Stimulated activated naive B cell treated with anti-CD40 and anti-IgM and Interleukin-4, amounts not matched to agents 10 μg/mL and 1 μg/mL and 100 μg/mL, for 72 hours (primary cell): ENCODE data around the gene CTU1.

Experiments used
- ATAC-seq, 2 donors: fragments of 150-1000 bp; cut with Tn5 transposase; replicated peaks; 2 replicates each; pipeline ENCODE4 v1.10.0; 2021; ENCODE audit warnings: moderate library complexity in 1 of 2
- DNase-seq: peaks from one replicate; pipeline ENCODE4 v3.0.0; 2021
- H3K27ac Mint-ChIP-seq: one replicate; pipeline ENCODE4 v1.8.0; 2022; ENCODE audit warnings: mild to moderate bottlenecking, mixed read lengths
- H3K27me3 Mint-ChIP-seq, 2 donors: one replicate each; pipeline ENCODE4 v1.8.0; 2022; ENCODE audit warnings: mixed read lengths in 2 of 2
- H3K36me3 Mint-ChIP-seq, 2 donors: one replicate each; pipeline ENCODE4 v1.8.0; 2022; ENCODE audit warnings: mixed read lengths in 2 of 2, mild to moderate bottlenecking in 1 of 2
- H3K4me1 Mint-ChIP-seq, 2 donors: one replicate each; pipeline ENCODE4 v1.8.0; 2022; ENCODE audit warnings: mixed read lengths in 2 of 2, mild to moderate bottlenecking in 1 of 2
- H3K4me3 Mint-ChIP-seq, 2 donors: one replicate each; pipeline ENCODE4 v1.8.0; 2022; ENCODE audit warnings: mild to moderate bottlenecking in 2 of 2, mixed read lengths in 2 of 2, moderate library complexity in 1 of 2
- H3K9me3 Mint-ChIP-seq, 2 donors: one replicate each; pipeline ENCODE4 v1.8.0; 2022; ENCODE audit warnings: mixed read lengths in 2 of 2, mild to moderate bottlenecking in 1 of 2

Gene CTU1

GRCh38 chr19:51091895-51092873 lies 16.0 kb downstream of the CTU1 start:
- Mint-ChIP-seq H3K27ac (no peak overlapping the region), H3K9me3 (no peaks in the 10 kb centered on the region), H3K27me3 (no peaks in the 10 kb centered on the region), H3K4me1 (peaks cover 0 to 3% of the 10 kb centered on the region in 2 donors), H3K36me3 (peaks cover 25 to 28% of the 10 kb centered on the region in 2 donors), H3K4me3 (no peak overlapping the region)
- ATAC-seq: no peak
- no peak for DNase-seq

GRCh38 chr19:51091126-51091525 lies 17.1 kb downstream of the CTU1 start:
- ATAC-seq: no peak
- H3K4me3 Mint-ChIP-seq: no peak overlapping the region
- H3K4me1 Mint-ChIP-seq: no peaks in the 10 kb centered on the region

GRCh38 chr19:51090471-51090870 lies 17.7 kb downstream of the CTU1 start:
- Mint-ChIP-seq H3K27me3 (no peaks in the 10 kb centered on the region), H3K9me3 (no peaks in the 10 kb centered on the region), H3K4me3 (no peak overlapping the region), H3K36me3 (peaks cover 23% of the 10 kb centered on the region in 2 donors), H3K27ac (no peak overlapping the region), H3K4me1 (no peaks in the 10 kb centered on the region)
- ATAC-seq (no peak), DNase-seq (no peak)

More at GRCh38 chr19:51091126-51091525, 17.1 kb downstream of the CTU1 start:
- Mint-ChIP-seq H3K9me3 (no peaks in the 10 kb centered on the region), H3K27ac (no peak overlapping the region), H3K27me3 (no peaks in the 10 kb centered on the region), H3K36me3 (peaks cover 23 to 25% of the 10 kb centered on the region in 2 donors)
- no peak for DNase-seq

GRCh38 chr19:51089786-51090185 lies 18.4 kb downstream of the CTU1 start:
- H3K36me3 Mint-ChIP-seq: peaks cover 19 to 23% of the 10 kb centered on the region in 2 donors
- DNase-seq: no peak
- H3K4me3 Mint-ChIP-seq: no peak overlapping the region
- no peak for ATAC-seq
- H3K9me3 Mint-ChIP-seq: no peaks in the 10 kb centered on the region
- no peaks in the 10 kb centered on the region for H3K27me3 Mint-ChIP-seq
- no peak overlapping the region for H3K27ac Mint-ChIP-seq
- H3K4me1 Mint-ChIP-seq: no peaks in the 10 kb centered on the region

GRCh38 chr19:51086153-51086850 lies 21.9 kb downstream of the CTU1 start:
- Mint-ChIP-seq H3K4me3 (no peak overlapping the region), H3K27me3 (peaks cover 19 to 23% of the 10 kb centered on the region in 2 donors), H3K36me3 (peaks cover 15 to 16% of the 10 kb centered on the region in 2 donors), H3K27ac (no peak overlapping the region), H3K4me1 (no peaks in the 10 kb centered on the region), H3K9me3 (no peaks in the 10 kb centered on the region)
- ATAC-seq: no peak
- DNase-seq: no peak

GRCh38 chr19:51084505-51084904 lies 23.7 kb downstream of the CTU1 start:
- H3K4me1 Mint-ChIP-seq: no peaks in the 10 kb centered on the region
- H3K27me3 Mint-ChIP-seq: peaks cover 19 to 23% of the 10 kb centered on the region in 2 donors
- no peaks in the 10 kb centered on the region for H3K9me3 Mint-ChIP-seq
- peaks cover 10 to 11% of the 10 kb centered on the region in 2 donors for H3K36me3 Mint-ChIP-seq
- H3K4me3 Mint-ChIP-seq: no peak overlapping the region
- no peak overlapping the region for H3K27ac Mint-ChIP-seq
- ATAC-seq: no peak
- DNase-seq: no peak

- Mint-ChIP-seq H3K36me3 (peaks cover 4 to 7% of the 10 kb centered on the region in 2 donors), H3K27ac (no peak overlapping the region), H3K9me3 (no peaks in the 10 kb centered on the region), H3K27me3 (peaks cover 19 to 23% of the 10 kb centered on the region in 2 donors), H3K4me3 (no peak overlapping the region), H3K4me1 (no peaks in the 10 kb centered on the region)
- no peak for ATAC-seq
- no peak for DNase-seq
Observed at GRCh38 chr19:51083783-51084182, 24.4 kb downstream of the CTU1 start.

- Mint-ChIP-seq H3K4me1 (no peaks in the 10 kb centered on the region), H3K27me3 (peaks cover 19 to 23% of the 10 kb centered on the region in 2 donors), H3K9me3 (no peaks in the 10 kb centered on the region), H3K36me3 (peaks cover 7 to 9% of the 10 kb centered on the region in 2 donors), H3K4me3 (no peak overlapping the region), H3K27ac (no peak overlapping the region)
- DNase-seq (no peak), ATAC-seq (no peak)
Observed at GRCh38 chr19:51083181-51083580, 25.0 kb downstream of the CTU1 start.

GRCh38 chr19:51082611-51083010 lies 25.6 kb downstream of the CTU1 start, which contains the start of gene KLK14:
Gene KLK14 (minus strand): TSS chr19:51082887. CDS start chr19:51082614, 273 bp downstream.
- H3K36me3 Mint-ChIP-seq: peaks cover 7 to 9% of the 10 kb centered on the region in 2 donors
- H3K4me3 Mint-ChIP-seq: no peak within 1 kb of the TSS
- no peak within 1 kb of the TSS for H3K27ac Mint-ChIP-seq
- H3K27me3 Mint-ChIP-seq: peaks cover 19 to 23% of the 10 kb centered on the region in 2 donors
- H3K4me1 Mint-ChIP-seq: no peaks in the 10 kb centered on the region
- no peak for ATAC-seq
- H3K9me3 Mint-ChIP-seq: no peaks in the 10 kb centered on the region
- DNase-seq: no peak

GRCh38 chr19:51081476-51081875 lies 26.7 kb downstream of the CTU1 start:
- Mint-ChIP-seq H3K4me1 (no peaks in the 10 kb centered on the region), H3K36me3 (peaks cover 3 to 8% of the 10 kb centered on the region in 2 donors), H3K4me3 (no peak overlapping the region), H3K9me3 (no peaks in the 10 kb centered on the region), H3K27me3 (peaks cover 19 to 23% of the 10 kb centered on the region in 2 donors), H3K27ac (no peak overlapping the region)
- DNase-seq: no peak
- ATAC-seq: no peak

- Mint-ChIP-seq H3K27me3 (peaks cover 19 to 28% of the 10 kb centered on the region in 2 donors), H3K36me3 (peaks cover 0 to 8% of the 10 kb centered on the region in 2 donors), H3K9me3 (no peaks in the 10 kb centered on the region), H3K27ac (no peak overlapping the region), H3K4me3 (no peak overlapping the region), H3K4me1 (no peaks in the 10 kb centered on the region)
- ATAC-seq (no peak), DNase-seq (no peak)
Observed at GRCh38 chr19:51079481-51080110, 28.6 kb downstream of the CTU1 start.

- H3K4me1 Mint-ChIP-seq: no peaks in the 10 kb centered on the region
- ATAC-seq (no peak), DNase-seq (no peak)
- H3K9me3 Mint-ChIP-seq: peaks cover 5 to 6% of the 10 kb centered on the region in 2 donors
- H3K36me3 Mint-ChIP-seq: peaks cover 0 to 8% of the 10 kb centered on the region in 2 donors
- peaks cover 22 to 24% of the 10 kb centered on the region in 2 donors for H3K27me3 Mint-ChIP-seq
- H3K27ac Mint-ChIP-seq: no peak overlapping the region
- H3K4me3 Mint-ChIP-seq: no peak overlapping the region
Observed at GRCh38 chr19:51078731-51079130, 29.5 kb downstream of the CTU1 start.

GRCh38 chr19:51078104-51078503 lies 30.1 kb downstream of the CTU1 start:
- Mint-ChIP-seq H3K27ac (no peak overlapping the region), H3K4me1 (no peaks in the 10 kb centered on the region), H3K9me3 (peaks cover 6 to 7% of the 10 kb centered on the region in 2 donors), H3K36me3 (peaks cover 0 to 8% of the 10 kb centered on the region in 2 donors), H3K27me3 (peaks cover 16 to 18% of the 10 kb centered on the region in 2 donors), H3K4me3 (no peak overlapping the region)
- no peak for ATAC-seq
- DNase-seq: no peak

- H3K9me3 Mint-ChIP-seq: peaks cover 6 to 7% of the 10 kb centered on the region in 2 donors
- no peak overlapping the region for H3K27ac Mint-ChIP-seq
- DNase-seq: no peak
- H3K4me3 Mint-ChIP-seq: no peak overlapping the region
- peaks cover 6 to 7% of the 10 kb centered on the region in 2 donors for H3K27me3 Mint-ChIP-seq
- ATAC-seq: no peak
- no peaks in the 10 kb centered on the region for H3K4me1 Mint-ChIP-seq
- peaks cover 0 to 8% of the 10 kb centered on the region in 2 donors for H3K36me3 Mint-ChIP-seq
Observed at GRCh38 chr19:51076631-51077213, 31.5 kb downstream of the CTU1 start.
